K562 (cell line): Measurements from ENCODE around the gene APEX2. TPM values are rescaled to one million over a fixed set of nuclear protein-coding genes. Genes with fewer than 3 reads are reported as not detected.

ENCODE experiments used
- ATAC-seq: fragments of 200-7000 bp; cut with Tn5 transposase; 3 replicates; pipeline ENCODE4 v1.9.1; 2020; ENCODE audit warnings: moderate library complexity
- BruUV-seq: library from RNA; stranded (reverse); fragments of 400-500 nt; replicated peaks from 2 replicates; lab custom pipeline; 2021; lab: Mats Ljungman, UMichigan
- CTCF ChIA-PET: fragments of 300-600 bp; formaldehyde crosslinking; extraction: SDS; loops from one replicate; lab custom pipeline; 2021; ENCODE audit warnings: low intra/inter-chr PET ratio; lab: Yijun Ruan, JAX
- POLR2A ChIA-PET: fragments of 300-600, 350-650 bp; sonication (Branson Sonifier 250); formaldehyde crosslinking; extraction: SDS; loops from one replicate; lab custom pipeline; 2021; ENCODE audit warnings: antibody characterized with exemption, inconsistent platforms; lab: Yijun Ruan, JAX
- DNase-seq, 4 experiments: peaks; one replicate each; pipeline versions ENCODE4 v3.0.0 to v3.0.0-alpha.2; 2011 to 2018; ENCODE audit warnings: low spot score in 3 of 4, mixed read lengths in 3 of 4; ENCODE audit errors: extremely low read depth in 1 of 4
- FAIRE-seq: peaks from 2 replicates; lab custom pipeline; 2011; peaks lifted over from hg19 to GRCh38; lab: Jason Lieb, UNC
- H2AFZ ChIP-seq: 2 replicates; pipeline ENCODE4 v1.6.0; 2011; ENCODE audit warnings: low read depth, low read length, control low read depth, inconsistent platforms
- H3K27ac ChIP-seq: fragments of 200-600 bp; 3 replicates; pipeline ENCODE4 v1.8.0; 2011; ENCODE audit warnings: low read depth, mild to moderate bottlenecking, control low read depth, inconsistent platforms, low read length, moderate library complexity, mixed read lengths; ENCODE audit errors: extremely low read depth
- H3K27me3 ChIP-seq, 2 experiments: fragments of 300-600 bp in 1 of 2; 2 replicates in 1 of 2; 3 replicates in 1 of 2; pipeline versions ENCODE4 v1.6.0 to v1.8.0; 2011; ENCODE audit warnings: inconsistent platforms in 2 of 2, low read length in 2 of 2, mild to moderate bottlenecking in 1 of 2, mixed read lengths in 1 of 2, moderate library complexity in 1 of 2; ENCODE audit not compliant: control insufficient read depth in 2 of 2, insufficient read depth in 2 of 2
- H3K36me3 ChIP-seq: fragments of 300-600 bp; 3 replicates; pipeline ENCODE4 v1.8.0; 2011; ENCODE audit warnings: mild to moderate bottlenecking, low read length, inconsistent platforms; ENCODE audit not compliant: control insufficient read depth, insufficient read depth
- H3K4me1 ChIP-seq, 2 experiments: fragments of 200-600 bp in 1 of 2; replicated peaks in 1 of 2; 2 replicates in 1 of 2; 3 replicates in 1 of 2; pipeline versions ENCODE4 v1.5.1 to v1.8.0; 2011; ENCODE audit warnings: inconsistent platforms in 2 of 2, low read length in 2 of 2, mild to moderate bottlenecking in 1 of 2, mixed read lengths in 1 of 2, moderate library complexity in 1 of 2; ENCODE audit not compliant: control insufficient read depth in 2 of 2, insufficient read depth in 2 of 2
- H3K4me2 ChIP-seq: 2 replicates; pipeline ENCODE4 v1.6.1; 2011; ENCODE audit warnings: low read length, control low read depth, inconsistent platforms, mixed read lengths; ENCODE audit not compliant: insufficient read depth
- H3K4me3 ChIP-seq: fragments of 200-600 bp; sonication (generic), shearing (Covaris generic); 2 replicates; pipeline ENCODE4 v1.5.1; 2016; ENCODE audit warnings: control low read depth, inconsistent platforms
- H3K79me2 ChIP-seq: fragments of 200-600 bp; 3 replicates; pipeline ENCODE4 v1.8.0; 2011; ENCODE audit warnings: low read length, inconsistent platforms; ENCODE audit not compliant: control insufficient read depth, insufficient read depth
- H3K9ac ChIP-seq, 2 experiments: 2 replicates each; pipeline versions ENCODE4 v1.6.0 to v1.6.1; 2011; ENCODE audit warnings: low read depth in 2 of 2, low read length in 2 of 2, control low read depth in 1 of 2, inconsistent platforms in 1 of 2, mild to moderate bottlenecking in 1 of 2, mixed read lengths in 1 of 2; ENCODE audit not compliant: insufficient read depth in 1 of 2
- H3K9me1 ChIP-seq: one replicate; pipeline ENCODE4 v1.6.0; 2011; ENCODE audit warnings: inconsistent platforms, mild to moderate bottlenecking, low read length, moderate library complexity; ENCODE audit not compliant: control insufficient read depth, insufficient read depth
- H3K9me3 ChIP-seq: replicated peaks from 2 replicates; pipeline ENCODE4 v1.5.1; 2011; ENCODE audit warnings: low read depth, low read length, inconsistent platforms; ENCODE audit not compliant: control insufficient read depth, insufficient read depth
- H4K20me1 ChIP-seq: replicated peaks from 2 replicates; pipeline ENCODE4 v1.6.1; 2011; ENCODE audit warnings: low read length, inconsistent platforms, mixed read lengths; ENCODE audit not compliant: control insufficient read depth, insufficient read depth
- PTBP1 ChIP-seq: fragments of 200-400 bp; formaldehyde crosslinking; IDR thresholded peaks from 2 replicates; pipeline ENCODE4 v1.6.1; 2017; ENCODE audit warnings: low read depth, low read length
- VEZF1 ChIP-seq: fragments of 200-800 bp; sonication (Bioruptor generic); IDR thresholded peaks from 2 replicates; pipeline ENCODE4 v1.6.1; 2017; ENCODE audit warnings: missing genetic modification characterization, missing compliant biosample characterization
- ZNF263 ChIP-seq: sonication (generic); formaldehyde crosslinking; IDR thresholded peaks from 2 replicates; pipeline ENCODE4 v1.8.0; 2022; ENCODE audit warnings: mild to moderate bottlenecking, missing genetic modification reagents, borderline replicate concordance
- WGBS: fragments of 100-300 bp; shearing (Covaris generic); methylation state at CpG from one replicate; pipeline ENCODE4 v1.1.6; 2016; ENCODE audit warnings: low coverage, mixed read lengths; ENCODE audit not compliant: insufficient coverage; ENCODE audit errors: missing lambda C conversion rate; 5-methylcytosine and 5-hydroxymethylcytosine counted together
- in situ Hi-C: fragments of 300-500 bp; cut with MboI; formaldehyde crosslinking; loops from 4 replicates; pipeline ENCODE4 v1.15.0; 2018; ENCODE audit warnings: inconsistent platforms, mixed read lengths
- intact Hi-C: fragments of 100-400 bp; cut with micrococcal nuclease; formaldehyde crosslinking; loops from 2 replicates; pipeline ENCODE4 v1.14.2; 2022
- polyA plus RNA-seq, 8 experiments: library from polyadenylated mRNA; depleted of rRNA in 4 of 8; stranded (reverse) in 5 of 8; unstranded in 3 of 8; fragments of >200 nt; fragmentation: Nextera tagmentation in 2 of 8; fragmentation: Illumina TruSeq in 1 of 8; extraction: Ambion mirVana in 2 of 8; extraction: Trizol in 1 of 8; gene quantifications; 2 replicates each; pipeline versions ENCODE4 v1.2.1 to v1.2.3, GENCODE V29; 2011 to 2014; ENCODE audit warnings: inconsistent platforms in 1 of 8, missing spikeins in 1 of 8
- total RNA-seq, 7 experiments: library from RNA; depleted of rRNA in 6 of 7; stranded (reverse); fragments of >200 nt in 6 of 7; fragmentation: Illumina TruSeq in 2 of 7; extraction: Trizol in 2 of 7; gene quantifications; 2 replicates each; pipeline versions ENCODE4 v1.2.1 to v1.2.3, GENCODE V29; 2011 to 2021; ENCODE audit warnings: low replicate concordance in 1 of 7

The APEX2 gene
- total and polyA plus RNA-seq, 9 of the 15 experiments (the other 6 are each of a cell fraction or from before 2014, with no cell fraction given), result 9.4 to 34.2 (median 25.9) TPM

DNA sequence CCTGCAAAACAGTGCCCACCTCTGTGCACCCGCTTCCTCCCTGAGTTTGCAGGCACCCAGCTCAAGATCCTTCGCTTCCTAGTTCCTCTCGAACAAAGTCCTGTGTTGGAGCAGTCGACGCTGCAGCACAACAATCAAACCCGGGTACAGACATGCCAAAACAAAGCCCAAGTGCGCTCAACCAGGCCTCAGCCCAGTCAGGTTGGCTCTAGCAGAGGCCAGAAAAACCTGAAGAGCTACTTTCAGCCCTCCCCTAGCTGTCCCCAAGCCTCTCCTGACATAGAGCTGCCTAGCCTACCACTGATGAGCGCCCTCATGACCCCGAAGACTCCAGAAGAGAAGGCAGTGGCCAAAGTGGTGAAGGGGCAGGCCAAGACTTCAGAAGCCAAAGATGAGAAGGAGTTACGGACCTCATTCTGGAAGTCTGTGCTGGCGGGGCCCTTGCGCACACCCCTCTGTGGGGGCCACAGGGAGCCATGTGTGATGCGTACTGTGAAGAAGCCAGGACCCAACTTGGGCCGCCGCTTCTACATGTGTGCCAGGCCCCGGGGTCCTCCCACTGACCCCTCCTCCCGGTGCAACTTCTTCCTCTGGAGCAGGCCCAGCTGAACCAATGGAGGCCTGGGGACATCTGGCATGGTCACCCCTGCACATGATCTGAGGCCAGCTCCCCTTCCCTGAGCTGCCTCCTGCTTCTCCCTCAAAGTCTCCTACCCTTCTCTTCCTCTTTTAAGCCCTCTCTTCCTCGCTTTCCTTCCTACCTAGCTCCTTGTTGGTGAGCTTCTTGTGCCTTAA lies 6.9 kb downstream of the APEX2 start:
- no peak for DNase-seq
- no peak for ATAC-seq
- POLR2A ChIA-PET, result interaction anchor here (0.9 to 1.0 kb wide), 2 partner anchors 8 to 10 kb away, joined by 3 to 4 read pairs; no protein-coding TSS in a partner anchor
- no TSS peak for BruUV-seq
- Histone ChIP-seq H3K9me3 (no peaks in the 10 kb centered on the region), H3K36me3 (peaks cover 55% of the 10 kb centered on the region), H3K79me2 (peaks cover 6% of the 10 kb centered on the region; the same call in 1 of the 3 replicates), H3K27me3 (no peaks in the 10 kb centered on the region), H3K4me1 (peaks cover 4 to 8% of the 10 kb centered on the region in 2 experiments; a peak in 4 of 5 replicates), H3K4me2 (no peak overlapping the region), H3K27ac (no peak overlapping the region), H3K4me3 (no peak overlapping the region), H3K9ac (0 out of 4 replicates have a peak overlapping the region, but pooled peaks of 1 of the 2 experiments have one; percentile 7), H2AFZ (no peak overlapping the region), H4K20me1 (no peaks in the 10 kb centered on the region), H3K9me1 (no peaks in the 10 kb centered on the region)
- FAIRE-seq, result no peak
- WGBS, result 100% methylated on average over 1 of the region's 18 CpGs
- CTCF ChIA-PET, result no interaction called here
- TF ChIP-seq PTBP1, result no peak
- in situ Hi-C loops (no loop called here), intact Hi-C loops (loop anchor here (10.0 kb wide), 1 partner anchor 48 kb away; no protein-coding TSS in a partner anchor)

GRCh38 chrX:55007656-55008055 lies 7.5 kb downstream of the APEX2 start:
- Histone ChIP-seq H3K9me3 (no peaks in the 10 kb centered on the region), H3K27ac (no peak overlapping the region), H3K9me1 (no peaks in the 10 kb centered on the region), H3K79me2 (peaks cover 3% of the 10 kb centered on the region; the same call in 1 of the 3 replicates), H4K20me1 (no peaks in the 10 kb centered on the region), H3K36me3 (peaks cover 48% of the 10 kb centered on the region), H3K4me1 (peaks cover 4 to 8% of the 10 kb centered on the region in 2 experiments; a peak in 4 of 5 replicates), H3K4me3 (no peak overlapping the region), H3K4me2 (no peak overlapping the region), H3K27me3 (no peaks in the 10 kb centered on the region), H3K9ac (no peak overlapping the region), H2AFZ (no peak overlapping the region)
- DNase-seq (no peak), ATAC-seq (peak; percentile 63), FAIRE-seq (no peak)
- 50% methylated on average over 5 of the region's 6 CpGs for WGBS
- intact Hi-C loops, result loop anchor here (10.0 kb wide), 1 partner anchor 47 kb away; no protein-coding TSS in a partner anchor
- in situ Hi-C loops, result no loop called here
- POLR2A ChIA-PET, result no interaction called here
- BruUV-seq, result no TSS peak
- CTCF ChIA-PET, result no interaction called here
- TF ChIP-seq VEZF1, result peak; percentile 29; the same call in 1 of the 2 replicates
- TF ChIP-seq ZNF263 (CRISPR knock-in tag), result peak; percentile 83
